IPS DF 6.9 (cell line): ENCODE measurements around the gene BTN1A1.
A peak's percentile ranks its signal among the peaks of the same experiment; 100 is the strongest.
"Not testable (repeated sequence)": the region's sequence is repeated elsewhere in the genome, so short reads cannot be mapped to it uniquely, and the experiment has no call there.

Experiments used
- DNase-seq: peaks from one replicate; pipeline ENCODE4 v3.0.0-alpha.2; 2013; ENCODE audit warnings: low read depth, low spot score
- H3K27ac ChIP-seq: one replicate; pipeline ENCODE4 v1.5.1; 2013; ENCODE audit warnings: low read length, control low read depth
- H3K27me3 ChIP-seq: 2 replicates; pipeline ENCODE4 v1.6.1; 2013; ENCODE audit warnings: mild to moderate bottlenecking, low read length; ENCODE audit not compliant: control insufficient read depth, insufficient read depth
- H3K36me3 ChIP-seq: 2 replicates; pipeline ENCODE4 v1.6.1; 2013; ENCODE audit warnings: low read length; ENCODE audit not compliant: control insufficient read depth, insufficient read depth
- H3K4me1 ChIP-seq: 2 replicates; pipeline ENCODE4 v1.6.1; 2013; ENCODE audit warnings: low read length; ENCODE audit not compliant: control insufficient read depth, insufficient read depth
- H3K4me3 ChIP-seq: 2 replicates; pipeline ENCODE4 v1.5.1; 2013; ENCODE audit warnings: mild to moderate bottlenecking, low read length
- H3K9me3 ChIP-seq: 2 replicates; pipeline ENCODE4 v1.6.1; 2013; ENCODE audit warnings: low read length, inconsistent platforms; ENCODE audit not compliant: control insufficient read depth, insufficient read depth
- WGBS: extraction: QIAGEN DNeasy Blood & Tissue Kit; methylation state at CpG from one replicate; pipeline ENCODE4 v1.1.7; 2013; ENCODE audit warnings: mixed read lengths, missing lambda C conversion rate; ENCODE audit not compliant: insufficient read length, insufficient coverage; 5-methylcytosine and 5-hydroxymethylcytosine counted together

BTN1A1 gene

GRCh38 chr6:26524314-26524713 is 24.2 kb downstream of the BTN1A1 start:
- H3K9me3 ChIP-seq, H3K27ac ChIP-seq, H3K4me3 ChIP-seq, DNase-seq, H3K4me1 ChIP-seq, H3K36me3 ChIP-seq, H3K27me3 ChIP-seq: not testable (repeated sequence)
- WGBS, result no CpG with 5 or more reads among the region's 2 CpGs

GRCh38 chr6:26524722-26525370 is 24.7 kb downstream of the BTN1A1 start:
- no CpG with 5 or more reads among the region's 7 CpGs for WGBS
- Histone ChIP-seq H3K27me3 (no peaks in the 10 kb centered on the region), H3K27ac (no peak overlapping the region), H3K4me3 (no peak overlapping the region), H3K4me1 (peaks cover 2% of the 10 kb centered on the region; the same call in 1 of the 2 replicates), H3K36me3 (no peaks in the 10 kb centered on the region), H3K9me3 (no peaks in the 10 kb centered on the region)
- no peak for DNase-seq

GRCh38 chr6:26525838-26526237 is 25.7 kb downstream of the BTN1A1 start:
- Histone ChIP-seq H3K4me1 (peaks cover 2% of the 10 kb centered on the region; the same call in 1 of the 2 replicates), H3K36me3 (no peaks in the 10 kb centered on the region), H3K27me3 (no peaks in the 10 kb centered on the region), H3K27ac (no peak overlapping the region), H3K9me3 (no peaks in the 10 kb centered on the region), H3K4me3 (no peak overlapping the region)
- DNase-seq, result no peak
- no CpG with 5 or more reads among the region's 2 CpGs for WGBS

GRCh38 chr6:26526928-26527327 is 26.8 kb downstream of the BTN1A1 start:
- WGBS, result no CpG with 5 or more reads among the region's 1 CpG

GRCh38 chr6:26530203-26530602 is 30.1 kb downstream of the BTN1A1 start:
- Histone ChIP-seq H3K4me3 (no peak overlapping the region), H3K9me3 (no peaks in the 10 kb centered on the region), H3K36me3 (no peaks in the 10 kb centered on the region), H3K4me1 (peaks cover 2% of the 10 kb centered on the region; the same call in 1 of the 2 replicates), H3K27me3 (no peaks in the 10 kb centered on the region), H3K27ac (no peak overlapping the region)
- no peak for DNase-seq
- no CpG with 5 or more reads among the region's 2 CpGs for WGBS

More at GRCh38 chr6:26526928-26527327, 26.8 kb downstream of the BTN1A1 start:
- no peaks in the 10 kb centered on the region for H3K36me3 ChIP-seq
- H3K4me1 ChIP-seq, result peaks cover 2% of the 10 kb centered on the region; the same call in 1 of the 2 replicates
- H3K4me3 ChIP-seq, result no peak overlapping the region
- no peaks in the 10 kb centered on the region for H3K9me3 ChIP-seq
- no peaks in the 10 kb centered on the region for H3K27me3 ChIP-seq
- no peak for DNase-seq
- no peak overlapping the region for H3K27ac ChIP-seq

GRCh38 chr6:26531897-26532296 is 31.8 kb downstream of the BTN1A1 start:
- WGBS, result no CpG with 5 or more reads among the region's 1 CpG
- H3K9me3 ChIP-seq, result no peaks in the 10 kb centered on the region

GRCh38 chr6:26532699-26533531 is 32.8 kb downstream of the BTN1A1 start:
- Histone ChIP-seq H3K4me3 (peak overlapping the region; percentile 59; the same call in 1 of the 2 replicates), H3K27me3 (no peaks in the 10 kb centered on the region), H3K36me3 (no peaks in the 10 kb centered on the region), H3K27ac (no peak overlapping the region), H3K9me3 (no peaks in the 10 kb centered on the region), H3K4me1 (peaks cover 2% of the 10 kb centered on the region; the same call in 1 of the 2 replicates)
- WGBS, result no CpG with 5 or more reads among the region's 28 CpGs
- no peak for DNase-seq

More at GRCh38 chr6:26531897-26532296, 31.8 kb downstream of the BTN1A1 start:
- Histone ChIP-seq H3K36me3 (no peaks in the 10 kb centered on the region), H3K4me1 (peaks cover 2% of the 10 kb centered on the region; the same call in 1 of the 2 replicates), H3K27me3 (no peaks in the 10 kb centered on the region), H3K27ac (no peak overlapping the region), H3K4me3 (no peak overlapping the region)
- DNase-seq, result no peak

GRCh38 chr6:26533532-26533931 is 33.4 kb downstream of the BTN1A1 start:
- H3K36me3 ChIP-seq, result no peaks in the 10 kb centered on the region
- H3K4me1 ChIP-seq, result no peaks in the 10 kb centered on the region
- no peak for DNase-seq
- H3K9me3 ChIP-seq, result no peaks in the 10 kb centered on the region
- no CpG with 5 or more reads among the region's 1 CpG for WGBS
- H3K27me3 ChIP-seq, result no peaks in the 10 kb centered on the region
- H3K27ac ChIP-seq, result no peak overlapping the region
- peak overlapping the region; percentile 59; the same call in 1 of the 2 replicates for H3K4me3 ChIP-seq

- DNase-seq, result no peak
- Histone ChIP-seq H3K36me3 (no peaks in the 10 kb centered on the region; the same call in 1 of the 2 replicates), H3K4me3 (no peak overlapping the region), H3K4me1 (no peaks in the 10 kb centered on the region), H3K27ac (no peak overlapping the region), H3K27me3 (no peaks in the 10 kb centered on the region), H3K9me3 (no peaks in the 10 kb centered on the region)
- no CpG with 5 or more reads among the region's 6 CpGs for WGBS
Observed at GRCh38 chr6:26534681-26535465, 34.8 kb downstream of the BTN1A1 start.

- WGBS, result no CpG with 5 or more reads among the region's 12 CpGs
Observed at GRCh38 chr6:26536571-26537159, 36.6 kb downstream of the BTN1A1 start.

More at GRCh38 chr6:26536571-26537159, 36.6 kb downstream of the BTN1A1 start:
- no peaks in the 10 kb centered on the region for H3K9me3 ChIP-seq
- H3K4me3 ChIP-seq, result peak overlapping the region; percentile 97; the same call in 1 of the 2 replicates
- no peak for DNase-seq
- no peaks in the 10 kb centered on the region for H3K27me3 ChIP-seq
- H3K27ac ChIP-seq, result no peak overlapping the region
- no peaks in the 10 kb centered on the region for H3K4me1 ChIP-seq
- no peaks in the 10 kb centered on the region; the same call in 1 of the 2 replicates for H3K36me3 ChIP-seq
